Transverse colon (tissue), 4 donors: ENCODE results near the gene PLB1. TPM values are rescaled to one million over a fixed set of nuclear protein-coding genes. Genes with fewer than 3 reads are reported as not detected.
A peak's percentile ranks its signal among the peaks of the same experiment; 100 is the strongest.

ENCODE experiments used
- DNase-seq: peaks from one replicate; pipeline ENCODE4 v3.0.0-alpha.2; 2019
- H3K27ac ChIP-seq, 4 donors: fragments of 200-600 bp; sonication (generic); 2 replicates each; pipeline ENCODE4 v1.5.1; 2016 to 2018; ENCODE audit warnings: inconsistent platforms in 4 of 4
- H3K27me3 ChIP-seq: fragments of 200-600 bp; sonication (generic); 2 replicates; pipeline ENCODE4 v1.5.1; 2017; ENCODE audit warnings: inconsistent platforms
- H3K36me3 ChIP-seq, 4 donors: fragments of 200-600 bp; sonication (generic); 2 replicates each; pipeline ENCODE4 v1.5.1; 2017 to 2019; ENCODE audit warnings: inconsistent platforms in 4 of 4
- H3K4me1 ChIP-seq, 4 donors: fragments of 200-600 bp; sonication (generic); 2 replicates each; pipeline ENCODE4 v1.5.1; 2017 to 2020; ENCODE audit warnings: inconsistent platforms in 4 of 4
- H3K4me3 ChIP-seq, 4 donors: fragments of 200-600 bp; sonication (generic); 1 replicate in 1 of 4; 2 replicates in 3 of 4; pipeline versions ENCODE4 v1.5.1 to v1.6.1; 2017 to 2019; ENCODE audit warnings: inconsistent platforms in 4 of 4
- H3K9me3 ChIP-seq, 2 donors: fragments of 200-600 bp; sonication (generic); 2 replicates each; pipeline ENCODE4 v1.5.1; 2017 to 2019; ENCODE audit warnings: inconsistent platforms in 2 of 2
- CTCF ChIP-seq, 5 experiments: fragments of 200-600 bp in 3 of 5; fragments of 450-650 bp in 2 of 5; sonication (generic) in 3 of 5; IDR thresholded peaks; 1 replicate in 2 of 5; 2 replicates in 3 of 5; pipeline ENCODE4 v1.5.1; 2016 to 2017; ENCODE audit warnings: antibody characterized with exemption in 5 of 5, inconsistent platforms in 3 of 5, mild to moderate bottlenecking in 2 of 5, moderate library complexity in 1 of 5
- EP300 ChIP-seq: sonication (generic); formaldehyde crosslinking; IDR thresholded peaks from one replicate; pipeline ENCODE4 v1.6.1; 2017; ENCODE audit warnings: antibody characterized with exemption, low read depth
- POLR2A ChIP-seq: fragments of 450-650 bp; IDR thresholded peaks from one replicate; pipeline ENCODE4 v1.6.1; 2016; ENCODE audit warnings: antibody characterized with exemption, mild to moderate bottlenecking, moderate library complexity
- POLR2AphosphoS5 ChIP-seq, 3 donors: sonication (generic); formaldehyde crosslinking; IDR thresholded peaks; one replicate each; pipeline ENCODE4 v1.6.1; 2016; ENCODE audit warnings: antibody characterized with exemption in 3 of 3
- WGBS, 2 donors: methylation state at CpG; one replicate each; pipeline ENCODE4 v1.1.5; 2018; ENCODE audit warnings: low coverage in 1 of 2; 5-methylcytosine and 5-hydroxymethylcytosine counted together
- in situ Hi-C, 4 donors: fragments of 200-750 bp; cut with MboI; loops; one replicate each; pipeline versions ENCODE4 v1.15.0 to v1.15.1; 2017; ENCODE audit warnings: low sequenced_read_pairs in 3 of 4, low pct_ligation_motif_present in 1 of 4, low pct_unique_long_range_greater_than_20kb in 1 of 4
- intact Hi-C: fragments of 100-400 bp; cut with DNase I; formaldehyde crosslinking; loops from one replicate; pipeline ENCODE4 v1.15.1; 2023; ENCODE audit warnings: low total_unique reads
- total RNA-seq, 4 donors: library from RNA; depleted of rRNA; stranded (reverse); fragments of >200 nt; gene quantifications; one replicate each; pipeline ENCODE4 v1.1.0, GENCODE V29; 2016

The PLB1 gene
- total RNA-seq, 4 donors from 2014 or later: 0.20 to 4.2 (median 1.8) TPM

- intact Hi-C loops: no loop called here
Observed at GRCh38 chr2:28506112-28506910, 10.5 kb downstream of the PLB1 start.

GRCh38 chr2:28507796-28508764, 12.2 kb downstream of the PLB1 start:
- H3K27me3 ChIP-seq: no peaks in the 10 kb centered on the region
- in situ Hi-C loops: no loop called here
- intact Hi-C loops: no loop called here
- peak; percentile 34 for DNase-seq
- WGBS, 2 donors: 67 to 74% methylated on average over 5 to 6 of the region's 6 CpGs
- TF ChIP-seq POLR2A (no peak), EP300 (no peak), POLR2AphosphoS5 (IDR thresholded peaks at IDR 0.05) (no peak), CTCF (IDR thresholded peaks at IDR 0.05) (no peak)
- no peak overlapping the region for H3K27ac ChIP-seq
- no peaks in the 10 kb centered on the region for H3K4me1 ChIP-seq
- no peaks in the 10 kb centered on the region for H3K9me3 ChIP-seq
- no peak overlapping the region for H3K4me3 ChIP-seq
- no peaks in the 10 kb centered on the region for H3K36me3 ChIP-seq

More at GRCh38 chr2:28506112-28506910, 10.5 kb downstream of the PLB1 start:
- H3K27me3 ChIP-seq: no peaks in the 10 kb centered on the region
- H3K4me1 ChIP-seq: no peaks in the 10 kb centered on the region
- H3K9me3 ChIP-seq: no peaks in the 10 kb centered on the region
- H3K36me3 ChIP-seq: no peaks in the 10 kb centered on the region
- H3K27ac ChIP-seq: no peak overlapping the region
- no peak overlapping the region for H3K4me3 ChIP-seq
- DNase-seq: no peak
- in situ Hi-C loops: no loop called here
- no peak for TF ChIP-seq EP300
- no peak for TF ChIP-seq CTCF (IDR thresholded peaks at IDR 0.05)
- no peak for TF ChIP-seq POLR2AphosphoS5 (IDR thresholded peaks at IDR 0.05)
- no peak for TF ChIP-seq POLR2A
- 90 to 100% methylated on average over 2 to 5 of the region's 5 CpGs for WGBS, 2 donors

- intact Hi-C loops (no loop called here), in situ Hi-C loops (no loop called here)
- TF ChIP-seq CTCF (IDR thresholded peaks at IDR 0.05): no peak
- no peak for TF ChIP-seq EP300
- TF ChIP-seq POLR2A: no peak
- TF ChIP-seq POLR2AphosphoS5 (IDR thresholded peaks at IDR 0.05): no peak
- DNase-seq: no peak
- no peak overlapping the region for H3K27ac ChIP-seq
- 68% methylated on average over 1 of the region's 1 CpG; no CpG with 5 or more reads in 1 of the 2 donors for WGBS, 2 donors
- no peak overlapping the region for H3K4me3 ChIP-seq
- no peaks in the 10 kb centered on the region for H3K27me3 ChIP-seq
- H3K4me1 ChIP-seq: no peaks in the 10 kb centered on the region
- H3K36me3 ChIP-seq: no peaks in the 10 kb centered on the region
- no peaks in the 10 kb centered on the region for H3K9me3 ChIP-seq
Observed at GRCh38 chr2:28509361-28509760, 13.5 kb downstream of the PLB1 start.

- Histone ChIP-seq H3K9me3 (no peaks in the 10 kb centered on the region), H3K4me1 (no peaks in the 10 kb centered on the region), H3K36me3 (no peaks in the 10 kb centered on the region), H3K4me3 (no peak overlapping the region), H3K27ac (no peak overlapping the region), H3K27me3 (no peaks in the 10 kb centered on the region)
- WGBS, 2 donors: 83% methylated on average over 2 of the region's 2 CpGs; no CpG with 5 or more reads in 1 of the 2 donors
- intact Hi-C loops: no loop called here
- TF ChIP-seq CTCF (IDR thresholded peaks at IDR 0.05) (no peak), POLR2A (no peak), EP300 (no peak), POLR2AphosphoS5 (IDR thresholded peaks at IDR 0.05) (no peak)
- no peak for DNase-seq
- in situ Hi-C loops: no loop called here
Observed at GRCh38 chr2:28510184-28510583, 14.3 kb downstream of the PLB1 start.
